Stimulated activated memory B cell treated with anti-CD40 and anti-IgM and Interleukin-4, amounts not matched to agents 10 μg/mL and 1 μg/mL and 100 μg/mL, for 72 hours (primary cell): ENCODE results near the gene TMPRSS6.

Experiments
- ATAC-seq: fragments of 150-1000 bp; cut with Tn5 transposase; 2 replicates; pipeline ENCODE4 v1.10.0; 2021
- H3K27ac Mint-ChIP-seq: one replicate; pipeline ENCODE4 v1.8.0; 2022; ENCODE audit warnings: mild to moderate bottlenecking, mixed read lengths
- H3K27me3 Mint-ChIP-seq: one replicate; pipeline ENCODE4 v1.8.0; 2022; ENCODE audit warnings: mixed read lengths
- H3K36me3 Mint-ChIP-seq: one replicate; pipeline ENCODE4 v1.8.0; 2022; ENCODE audit warnings: mixed read lengths
- H3K4me1 Mint-ChIP-seq: one replicate; pipeline ENCODE4 v1.8.0; 2022; ENCODE audit warnings: mixed read lengths
- H3K4me3 Mint-ChIP-seq: one replicate; pipeline ENCODE4 v1.8.0; 2022; ENCODE audit warnings: mild to moderate bottlenecking, moderate library complexity, mixed read lengths
- H3K9me3 Mint-ChIP-seq: one replicate; pipeline ENCODE4 v1.8.0; 2022; ENCODE audit warnings: mixed read lengths

TMPRSS6 gene

DNA sequence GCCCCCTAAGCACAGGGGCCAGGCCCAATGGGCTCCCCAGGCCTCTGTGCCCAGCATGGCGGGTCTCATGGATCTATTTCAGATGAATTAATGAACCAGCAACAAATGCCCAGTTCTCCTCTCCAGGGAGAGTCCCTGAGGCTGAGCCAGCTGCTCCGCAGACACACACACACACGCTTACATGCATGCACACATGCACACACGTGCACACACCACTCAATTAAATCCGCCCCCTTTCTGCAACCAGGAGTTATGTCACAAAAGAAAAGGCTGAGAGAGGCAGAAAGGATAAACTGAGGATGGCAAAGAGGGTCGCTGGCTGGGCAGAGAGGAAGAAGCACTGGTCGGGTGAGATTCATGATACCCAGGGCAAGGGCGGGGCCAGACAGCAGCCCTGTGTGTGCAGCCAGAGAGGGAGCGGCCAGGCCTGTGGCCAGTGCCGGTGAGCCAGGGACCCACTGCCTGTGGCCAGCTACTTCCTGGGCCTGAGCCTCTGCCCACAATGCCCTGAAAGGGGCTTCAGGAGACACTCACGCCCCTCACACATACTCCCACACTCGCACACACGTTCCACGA lies 20.4 kb upstream of the TMPRSS6 start:
- Mint-ChIP-seq H3K36me3 (peaks cover 22% of the 10 kb centered on the region), H3K4me3 (no peak overlapping the region), H3K27ac (no peak overlapping the region), H3K9me3 (no peaks in the 10 kb centered on the region), H3K27me3 (no peaks in the 10 kb centered on the region), H3K4me1 (peaks cover 14% of the 10 kb centered on the region)
- no peak for ATAC-seq

DNA sequence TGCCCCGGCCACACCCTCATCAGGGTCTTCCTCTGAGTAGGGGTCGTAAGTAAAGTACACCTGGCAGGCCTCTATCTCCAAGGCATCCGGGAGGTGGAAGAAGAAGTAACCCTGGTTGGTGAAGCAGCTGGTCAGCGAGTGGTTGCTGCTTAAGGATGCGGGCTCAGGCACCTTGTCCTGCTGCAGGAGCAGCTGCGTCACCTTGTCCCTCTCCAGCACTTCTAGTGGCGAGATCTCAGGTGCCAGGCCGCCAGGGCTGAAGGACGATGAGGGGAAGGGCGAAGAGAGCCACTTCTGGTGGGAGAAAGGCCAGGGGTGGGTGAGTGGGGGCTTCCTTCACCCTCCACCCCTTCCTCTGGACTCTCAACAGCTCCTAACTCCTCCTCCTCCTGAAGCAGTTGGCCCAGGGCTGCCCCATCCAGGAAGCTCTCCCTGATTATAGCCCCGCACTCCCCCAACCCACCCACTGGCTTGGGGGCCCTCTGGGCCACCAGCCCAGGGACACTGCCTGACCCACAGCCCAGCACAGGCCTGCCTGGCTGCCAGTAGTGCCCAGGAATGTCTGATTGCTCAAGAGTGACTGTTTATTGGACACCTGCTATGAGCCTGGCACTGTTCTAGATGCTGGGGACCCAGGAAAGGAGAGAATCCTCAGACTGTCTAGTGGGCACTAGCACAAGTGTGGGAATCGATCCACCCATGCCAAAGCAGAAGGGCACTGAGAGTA lies 19.2 kb upstream of the TMPRSS6 start:
- Mint-ChIP-seq H3K36me3 (peaks cover 22% of the 10 kb centered on the region), H3K4me1 (peaks cover 14% of the 10 kb centered on the region), H3K27me3 (no peaks in the 10 kb centered on the region), H3K27ac (no peak overlapping the region), H3K4me3 (no peak overlapping the region), H3K9me3 (no peaks in the 10 kb centered on the region)
- ATAC-seq = no peak

DNA sequence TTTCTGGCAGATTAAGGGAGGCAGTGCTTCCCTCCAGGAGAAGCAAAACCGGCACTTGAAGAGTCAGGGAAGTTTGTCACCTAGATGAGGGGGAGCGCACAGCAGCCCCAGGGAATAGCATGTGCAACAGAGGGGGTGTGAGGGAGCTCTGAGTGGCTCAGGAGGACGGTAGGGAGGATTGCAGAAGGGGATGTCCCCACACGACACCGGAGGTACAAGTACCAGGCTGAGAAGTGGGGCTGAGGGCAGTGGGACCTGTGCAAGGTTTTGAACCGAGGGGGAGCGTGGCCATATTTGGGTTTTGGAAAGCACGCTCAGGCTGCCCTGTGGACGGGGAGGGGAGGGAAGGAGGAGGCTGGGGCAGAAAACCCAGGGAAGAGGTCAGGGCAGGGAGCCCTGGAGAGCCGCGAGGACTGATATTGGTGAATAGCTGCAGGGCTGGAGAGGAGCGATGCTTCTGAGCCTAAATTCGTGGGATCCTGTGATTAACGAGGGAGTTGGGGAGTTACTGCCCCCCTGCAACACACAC lies 17.9 kb upstream of the TMPRSS6 start:
- Mint-ChIP-seq H3K27me3 (no peaks in the 10 kb centered on the region), H3K4me3 (no peak overlapping the region), H3K36me3 (peaks cover 15% of the 10 kb centered on the region), H3K27ac (no peak overlapping the region), H3K9me3 (no peaks in the 10 kb centered on the region), H3K4me1 (peaks cover 26% of the 10 kb centered on the region)
- no peak for ATAC-seq

DNA sequence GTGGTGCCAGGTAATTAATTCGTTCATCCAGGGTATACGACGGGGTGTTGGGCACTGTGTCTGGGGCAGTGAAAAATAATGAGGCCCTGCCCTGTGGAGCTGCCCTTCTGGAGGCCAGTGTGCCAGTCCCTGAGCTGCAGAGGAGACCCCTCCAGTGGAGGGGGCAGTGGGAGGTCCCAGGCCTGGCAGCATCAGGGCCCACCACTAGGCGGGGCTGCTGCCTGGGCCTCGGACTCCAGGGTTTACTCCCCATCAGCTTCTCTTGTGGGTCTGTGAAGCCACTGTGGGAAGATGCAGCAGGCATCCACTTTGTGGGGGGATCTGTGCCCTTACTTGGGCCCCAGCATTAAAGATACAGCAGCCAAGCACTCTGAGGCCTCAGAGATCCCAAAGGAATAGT lies 17.4 kb upstream of the TMPRSS6 start:
- no peak for ATAC-seq
- no peak overlapping the region for H3K4me3 Mint-ChIP-seq
- no peaks in the 10 kb centered on the region for H3K9me3 Mint-ChIP-seq
- peaks cover 13% of the 10 kb centered on the region for H3K36me3 Mint-ChIP-seq
- peaks cover 32% of the 10 kb centered on the region for H3K4me1 Mint-ChIP-seq
- no peak overlapping the region for H3K27ac Mint-ChIP-seq
- H3K27me3 Mint-ChIP-seq = no peaks in the 10 kb centered on the region

GRCh38 chr22:37126383-37126782 lies 16.9 kb upstream of the TMPRSS6 start:
- Mint-ChIP-seq H3K36me3 (peaks cover 13% of the 10 kb centered on the region), H3K4me1 (peaks cover 37% of the 10 kb centered on the region), H3K4me3 (no peak overlapping the region), H3K27ac (no peak overlapping the region), H3K27me3 (no peaks in the 10 kb centered on the region), H3K9me3 (no peaks in the 10 kb centered on the region)
- no peak for ATAC-seq

GRCh38 chr22:37123649-37124048 lies 14.1 kb upstream of the TMPRSS6 start:
- Mint-ChIP-seq H3K4me1 (peaks cover 50% of the 10 kb centered on the region), H3K9me3 (no peaks in the 10 kb centered on the region), H3K27me3 (no peaks in the 10 kb centered on the region), H3K27ac (peak overlapping the region; percentile 90), H3K4me3 (no peak overlapping the region), H3K36me3 (peaks cover 13% of the 10 kb centered on the region)
- ATAC-seq = no peak

DNA sequence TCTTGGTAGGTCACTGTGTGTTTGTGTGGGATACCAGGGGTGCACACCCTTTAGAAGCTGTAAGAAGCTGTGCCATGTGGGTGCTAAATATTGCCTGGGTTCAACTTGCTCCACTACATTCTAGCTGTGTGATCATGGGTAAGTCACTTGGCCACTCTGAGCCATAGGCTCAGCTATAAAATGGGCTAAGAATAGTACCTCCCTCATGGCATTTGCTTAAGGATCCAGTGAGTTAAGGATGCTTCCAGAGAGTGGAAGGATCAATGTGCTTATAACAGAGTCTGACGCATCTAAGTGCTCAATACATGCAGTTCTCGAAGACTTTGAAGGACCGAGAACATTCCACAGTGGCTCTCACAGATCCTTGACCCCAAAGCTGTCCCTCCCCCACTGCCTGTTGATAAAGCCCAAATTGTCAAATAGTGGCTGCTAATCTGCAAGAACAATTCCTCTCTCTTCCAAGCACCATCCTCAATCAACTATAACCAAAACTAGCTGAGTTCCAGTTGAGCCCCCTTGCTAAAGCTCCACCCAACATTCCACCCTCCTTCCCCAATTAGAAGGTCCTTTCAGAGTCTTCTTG lies 13.2 kb upstream of the TMPRSS6 start:
- no peak for ATAC-seq
- Mint-ChIP-seq H3K27me3 (no peaks in the 10 kb centered on the region), H3K4me1 (peaks cover 47% of the 10 kb centered on the region), H3K27ac (peak overlapping the region; percentile 90), H3K4me3 (no peak overlapping the region), H3K9me3 (no peaks in the 10 kb centered on the region), H3K36me3 (peaks cover 10% of the 10 kb centered on the region)

DNA sequence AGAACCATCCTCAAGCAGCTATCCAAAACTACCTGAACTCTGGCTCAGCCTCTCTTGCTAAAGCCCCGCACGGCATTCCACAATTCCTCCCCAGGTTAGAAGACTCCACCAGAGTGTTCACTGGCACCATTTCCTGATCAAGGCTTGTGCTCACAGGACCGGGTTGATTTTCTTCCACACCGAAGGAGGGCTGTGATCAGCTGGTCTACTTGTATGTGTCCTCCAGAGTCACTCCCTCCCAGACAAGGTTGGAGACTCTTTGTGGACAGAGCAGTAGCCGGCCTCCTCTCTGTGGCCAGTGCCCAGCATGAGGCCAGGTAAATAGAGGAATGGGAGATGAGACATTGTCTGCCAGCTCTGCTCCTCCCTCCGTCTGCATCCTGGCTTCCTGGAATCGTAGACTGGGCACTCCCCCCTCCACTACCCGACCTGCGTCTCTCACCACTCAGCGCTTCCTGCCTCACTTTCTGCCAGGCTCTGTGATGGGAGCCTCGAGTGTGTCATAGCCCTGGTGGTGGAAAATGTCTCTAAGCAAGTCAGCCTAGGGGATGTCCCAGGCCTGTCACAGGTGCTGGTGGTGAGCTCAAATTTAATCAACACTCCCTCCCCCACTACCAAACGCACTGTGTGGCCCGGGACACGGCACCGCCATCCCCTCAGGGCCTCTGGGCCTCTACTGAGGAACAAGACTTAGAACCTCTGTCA lies 12.5 kb upstream of the TMPRSS6 start:
- Mint-ChIP-seq H3K36me3 (peaks cover 4% of the 10 kb centered on the region), H3K4me3 (peak overlapping the region; percentile 64), H3K27ac (peak overlapping the region; percentile 90), H3K4me1 (peaks cover 41% of the 10 kb centered on the region), H3K9me3 (no peaks in the 10 kb centered on the region), H3K27me3 (no peaks in the 10 kb centered on the region)
- peak; percentile 97 for ATAC-seq

DNA sequence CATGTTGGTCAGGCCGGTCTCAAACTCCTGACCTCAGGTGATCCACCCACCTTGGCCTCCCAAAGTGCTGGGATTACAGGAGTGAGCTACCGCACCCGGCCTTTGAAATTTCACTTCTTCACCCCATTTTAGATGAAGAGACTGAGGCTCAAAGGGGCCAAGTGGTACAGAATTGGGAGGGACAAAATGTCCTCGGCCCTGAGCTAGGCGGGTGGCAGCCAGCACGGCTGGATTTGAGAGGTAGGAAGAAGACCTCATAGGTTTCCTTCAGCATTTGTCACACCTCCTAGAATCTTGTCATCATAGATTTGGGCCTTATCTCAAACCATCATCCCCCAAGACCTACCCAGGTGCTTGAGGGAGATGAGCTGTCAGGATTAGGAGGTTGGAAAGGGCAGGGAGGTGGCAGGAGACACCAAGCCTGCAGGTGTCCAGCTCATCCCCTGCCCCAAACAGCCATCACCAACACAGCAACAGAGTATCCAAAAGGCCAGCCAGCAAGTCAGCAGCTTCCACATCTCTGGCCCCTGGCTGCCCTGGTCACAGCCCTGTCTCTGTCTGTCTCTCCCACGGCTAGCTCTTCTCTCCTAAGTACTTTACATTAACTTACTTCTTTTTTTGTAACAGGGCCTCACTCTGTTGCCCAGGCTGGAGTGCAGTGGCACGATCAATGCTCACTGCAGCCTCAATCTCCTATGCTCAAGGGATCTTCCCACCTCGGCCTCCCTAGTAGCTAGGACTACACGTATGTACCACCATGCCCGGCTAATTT lies 11.2 kb upstream of the TMPRSS6 start:
- H3K27me3 Mint-ChIP-seq = no peaks in the 10 kb centered on the region
- H3K4me1 Mint-ChIP-seq = peaks cover 36% of the 10 kb centered on the region
- H3K9me3 Mint-ChIP-seq = no peaks in the 10 kb centered on the region
- no peak overlapping the region for H3K4me3 Mint-ChIP-seq
- peak overlapping the region; percentile 90 for H3K27ac Mint-ChIP-seq
- no peaks in the 10 kb centered on the region for H3K36me3 Mint-ChIP-seq
- ATAC-seq = no peak

- H3K27me3 Mint-ChIP-seq = no peaks in the 10 kb centered on the region
- no peaks in the 10 kb centered on the region for H3K36me3 Mint-ChIP-seq
- peak; percentile 47 for ATAC-seq
- peaks cover 36% of the 10 kb centered on the region for H3K4me1 Mint-ChIP-seq
- no peaks in the 10 kb centered on the region for H3K9me3 Mint-ChIP-seq
- peak overlapping the region; percentile 90 for H3K27ac Mint-ChIP-seq
- H3K4me3 Mint-ChIP-seq = no peak overlapping the region
These were observed 10.4 kb upstream of the TMPRSS6 start for GRCh38 chr22:37119872-37120271.

DNA sequence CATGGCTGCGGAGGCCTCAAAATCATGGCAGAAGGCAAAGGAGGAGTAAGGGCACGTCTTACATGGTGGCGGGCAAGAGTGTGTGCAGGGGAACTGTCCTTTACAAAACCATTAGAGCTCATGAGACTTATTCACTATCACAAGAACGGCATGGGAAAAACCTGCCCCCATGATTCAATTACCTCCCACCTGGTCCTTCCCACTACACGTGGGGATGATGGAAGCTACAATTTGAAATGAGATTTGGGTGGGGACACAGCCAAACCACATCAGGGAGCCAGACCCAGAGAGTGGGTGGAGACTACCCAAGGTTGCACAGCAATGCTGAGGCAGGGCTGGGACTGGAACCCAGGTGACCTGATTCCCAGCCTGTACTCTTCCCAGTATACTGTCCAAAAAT lies 8.6 kb upstream of the TMPRSS6 start:
- Mint-ChIP-seq H3K27ac (no peak overlapping the region), H3K27me3 (no peaks in the 10 kb centered on the region), H3K9me3 (no peaks in the 10 kb centered on the region), H3K4me1 (peaks cover 30% of the 10 kb centered on the region), H3K4me3 (no peak overlapping the region), H3K36me3 (no peaks in the 10 kb centered on the region)
- no peak for ATAC-seq

DNA sequence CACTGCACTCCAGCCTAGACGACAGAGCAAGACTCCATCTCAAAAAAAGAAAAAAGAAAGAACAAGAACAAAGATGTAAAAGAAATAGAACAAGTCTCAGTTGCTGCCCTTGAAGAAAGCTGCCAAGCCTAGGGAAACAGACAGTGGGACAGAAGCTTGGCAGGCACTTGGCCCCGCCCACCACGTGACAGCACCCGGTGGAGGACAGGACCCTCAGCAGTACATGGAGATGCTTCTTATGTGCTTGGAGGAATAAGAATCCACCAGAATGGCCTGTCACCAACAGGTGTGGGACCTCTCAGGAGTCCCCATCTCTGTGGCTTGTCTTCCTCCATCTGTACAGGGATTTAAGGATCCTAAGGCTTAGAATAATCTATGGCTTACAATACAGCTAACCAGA lies 7.6 kb upstream of the TMPRSS6 start:
- Mint-ChIP-seq H3K27ac (no peak overlapping the region), H3K4me3 (no peak overlapping the region), H3K36me3 (no peaks in the 10 kb centered on the region), H3K9me3 (no peaks in the 10 kb centered on the region), H3K27me3 (no peaks in the 10 kb centered on the region), H3K4me1 (peaks cover 20% of the 10 kb centered on the region)
- ATAC-seq = no peak

DNA sequence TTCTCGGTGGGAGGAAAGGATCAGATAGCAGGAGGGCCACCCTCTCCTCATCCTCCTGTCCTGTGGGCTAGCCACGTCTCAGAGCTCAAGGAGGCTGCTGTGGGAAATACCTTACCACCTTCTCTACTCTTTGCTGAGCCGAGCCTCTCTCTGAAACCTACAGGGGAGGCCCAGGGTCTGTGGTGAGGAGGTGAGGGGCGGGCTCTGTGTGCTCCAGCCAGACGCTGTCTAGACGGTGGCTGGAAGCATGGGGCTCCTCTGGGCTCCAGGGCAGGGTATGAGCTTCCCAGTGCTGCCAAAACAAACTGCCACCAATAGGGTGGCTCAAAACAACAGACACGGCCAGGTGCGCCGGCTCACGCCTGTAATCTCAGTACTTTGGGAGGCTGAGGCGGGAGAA lies 5.5 kb upstream of the TMPRSS6 start:
- no peak overlapping the region for H3K27ac Mint-ChIP-seq
- no peaks in the 10 kb centered on the region for H3K36me3 Mint-ChIP-seq
- ATAC-seq = no peak
- H3K27me3 Mint-ChIP-seq = no peaks in the 10 kb centered on the region
- H3K4me1 Mint-ChIP-seq = peaks cover 3% of the 10 kb centered on the region
- H3K9me3 Mint-ChIP-seq = no peaks in the 10 kb centered on the region
- H3K4me3 Mint-ChIP-seq = no peak overlapping the region

GRCh38 chr22:37113757-37114156 lies 4.2 kb upstream of the TMPRSS6 start:
- H3K36me3 Mint-ChIP-seq = no peaks in the 10 kb centered on the region
- H3K27ac Mint-ChIP-seq = no peak overlapping the region
- no peaks in the 10 kb centered on the region for H3K9me3 Mint-ChIP-seq

More at GRCh38 chr22:37113757-37114156, 4.2 kb upstream of the TMPRSS6 start:
- no peak overlapping the region for H3K4me3 Mint-ChIP-seq
- H3K27me3 Mint-ChIP-seq = no peaks in the 10 kb centered on the region
- ATAC-seq = no peak
- H3K4me1 Mint-ChIP-seq = no peaks in the 10 kb centered on the region
